Measurements from ENCODE around the gene SCMH1. TPM values are rescaled to one million over a fixed set of nuclear protein-coding genes. Genes with fewer than 3 reads are reported as not detected.
"Not testable (repeated sequence)": the region's sequence is repeated elsewhere in the genome, so short reads cannot be mapped to it uniquely, and the experiment has no call there.

Gene SCMH1
- polyA plus RNA-seq, 1 of the 3 experiments (the other 2 are of a cell fraction): 38.5 TPM

DNA sequence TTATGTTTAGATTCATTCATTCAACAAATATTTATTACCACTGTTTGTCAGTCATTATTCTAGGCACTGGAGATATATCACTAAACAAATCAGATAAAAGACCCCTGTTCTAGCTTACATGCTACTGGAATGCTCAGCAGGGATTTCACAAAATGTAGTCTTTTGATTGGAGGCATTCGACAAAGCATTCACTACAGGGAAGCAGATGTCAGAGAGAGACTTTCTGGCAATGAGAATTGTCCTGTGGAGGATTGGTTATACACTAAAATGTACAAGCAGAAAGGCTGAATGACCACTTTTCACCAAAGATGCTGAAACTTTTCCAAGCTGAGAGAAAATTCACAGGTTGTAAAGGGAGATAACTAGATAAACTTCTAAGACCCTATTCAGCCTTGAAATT lies 57.7 kb downstream of the SCMH1 start:
- Histone ChIP-seq H3F3A (replicated peaks; ENCODE audit: insufficient read depth) (peaks cover 6% of the 10 kb centered on the region), H3K4me1 (ENCODE audit: control insufficient read depth in 1 of 2, insufficient read depth in 2 of 2, low read depth in 1 of 2, low read length in 1 of 2) (no peaks in the 10 kb centered on the region), H3K27ac (ENCODE audit: low read depth in 2 of 2, low read length in 1 of 2) (no peak overlapping the region), H3K79me2 (ENCODE audit: insufficient read depth) (peaks cover 5% of the 10 kb centered on the region; the same call in 1 of the 2 replicates), H3K9me2 (no peaks in the 10 kb centered on the region), H3K9me3 (no peaks in the 10 kb centered on the region), H3K27me3 (ENCODE audit: insufficient read depth) (no peaks in the 10 kb centered on the region), H4K20me1 (ENCODE audit: insufficient read depth) (no peaks in the 10 kb centered on the region), H3K4me2 (no peak overlapping the region), H3K36me3 (replicated peaks in 1 of 2; ENCODE audit: control insufficient read depth in 1 of 2, insufficient read depth in 2 of 2, low read length in 1 of 2) (peaks cover 0 to 10% of the 10 kb centered on the region in 2 experiments), H2AFZ (ENCODE audit: low read depth) (no peak overlapping the region), H3K4me3 (ENCODE audit: low read depth in 2 of 2, low read length in 1 of 2) (no peak overlapping the region), H3K9ac (no peak overlapping the region)
- ChIA-PET POLR2A (no interaction called here), CTCF (no interaction called here)
- TF ChIP-seq GATA2 (CRISPR knock-in tag; IDR thresholded peaks at IDR 0.05) (no peak), GABPA (IDR thresholded peaks at IDR 0.05; ENCODE audit: low read depth) (no peak), YY1 (IDR thresholded peaks at IDR 0.05; ENCODE audit: low read depth) (no peak), NFIC (IDR thresholded peaks at IDR 0.05; ENCODE audit: borderline replicate concordance) (no peak), FOXM1 (IDR thresholded peaks at IDR 0.05; ENCODE audit: low read depth) (no peak), TEAD4 (IDR thresholded peaks at IDR 0.05; ENCODE audit: borderline replicate concordance, insufficient read depth) (no peak), RAD21 (IDR thresholded peaks at IDR 0.05; ENCODE audit: low read length) (no peak), JUND (IDR thresholded peaks at IDR 0.05) (no peak), NRF1 (IDR thresholded peaks at IDR 0.05; ENCODE audit: low read depth, low read length) (no peak), SMC3 (IDR thresholded peaks at IDR 0.05; ENCODE audit: low read depth, low read length) (no peak), MXI1 (IDR thresholded peaks at IDR 0.05; ENCODE audit: low read depth, low read length) (no peak), ELF1 (IDR thresholded peaks at IDR 0.05) (no peak)
- TF ChIP-seq, protein P1, sequence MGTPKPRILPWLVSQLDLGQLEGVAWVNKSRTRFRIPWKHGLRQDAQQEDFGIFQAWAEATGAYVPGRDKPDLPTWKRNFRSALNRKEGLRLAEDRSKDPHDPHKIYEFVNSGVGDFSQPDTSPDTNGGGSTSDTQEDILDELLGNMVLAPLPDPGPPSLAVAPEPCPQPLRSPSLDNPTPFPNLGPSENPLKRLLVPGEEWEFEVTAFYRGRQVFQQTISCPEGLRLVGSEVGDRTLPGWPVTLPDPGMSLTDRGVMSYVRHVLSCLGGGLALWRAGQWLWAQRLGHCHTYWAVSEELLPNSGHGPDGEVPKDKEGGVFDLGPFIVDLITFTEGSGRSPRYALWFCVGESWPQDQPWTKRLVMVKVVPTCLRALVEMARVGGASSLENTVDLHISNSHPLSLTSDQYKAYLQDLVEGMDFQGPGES (IDR thresholded peaks at IDR 0.05; ENCODE audit: low read depth, low read length): no peak
- TF ChIP-seq, protein P2, sequence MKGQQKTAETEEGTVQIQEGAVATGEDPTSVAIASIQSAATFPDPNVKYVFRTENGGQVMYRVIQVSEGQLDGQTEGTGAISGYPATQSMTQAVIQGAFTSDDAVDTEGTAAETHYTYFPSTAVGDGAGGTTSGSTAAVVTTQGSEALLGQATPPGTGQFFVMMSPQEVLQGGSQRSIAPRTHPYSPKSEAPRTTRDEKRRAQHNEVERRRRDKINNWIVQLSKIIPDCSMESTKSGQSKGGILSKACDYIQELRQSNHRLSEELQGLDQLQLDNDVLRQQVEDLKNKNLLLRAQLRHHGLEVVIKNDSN (IDR thresholded peaks at IDR 0.05; ENCODE audit: borderline replicate concordance, low read depth): no peak
- TF ChIP-seq, protein P3, sequence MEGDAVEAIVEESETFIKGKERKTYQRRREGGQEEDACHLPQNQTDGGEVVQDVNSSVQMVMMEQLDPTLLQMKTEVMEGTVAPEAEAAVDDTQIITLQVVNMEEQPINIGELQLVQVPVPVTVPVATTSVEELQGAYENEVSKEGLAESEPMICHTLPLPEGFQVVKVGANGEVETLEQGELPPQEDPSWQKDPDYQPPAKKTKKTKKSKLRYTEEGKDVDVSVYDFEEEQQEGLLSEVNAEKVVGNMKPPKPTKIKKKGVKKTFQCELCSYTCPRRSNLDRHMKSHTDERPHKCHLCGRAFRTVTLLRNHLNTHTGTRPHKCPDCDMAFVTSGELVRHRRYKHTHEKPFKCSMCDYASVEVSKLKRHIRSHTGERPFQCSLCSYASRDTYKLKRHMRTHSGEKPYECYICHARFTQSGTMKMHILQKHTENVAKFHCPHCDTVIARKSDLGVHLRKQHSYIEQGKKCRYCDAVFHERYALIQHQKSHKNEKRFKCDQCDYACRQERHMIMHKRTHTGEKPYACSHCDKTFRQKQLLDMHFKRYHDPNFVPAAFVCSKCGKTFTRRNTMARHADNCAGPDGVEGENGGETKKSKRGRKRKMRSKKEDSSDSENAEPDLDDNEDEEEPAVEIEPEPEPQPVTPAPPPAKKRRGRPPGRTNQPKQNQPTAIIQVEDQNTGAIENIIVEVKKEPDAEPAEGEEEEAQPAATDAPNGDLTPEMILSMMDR (IDR thresholded peaks at IDR 0.05): no peak
- TF ChIP-seq, protein P4, sequence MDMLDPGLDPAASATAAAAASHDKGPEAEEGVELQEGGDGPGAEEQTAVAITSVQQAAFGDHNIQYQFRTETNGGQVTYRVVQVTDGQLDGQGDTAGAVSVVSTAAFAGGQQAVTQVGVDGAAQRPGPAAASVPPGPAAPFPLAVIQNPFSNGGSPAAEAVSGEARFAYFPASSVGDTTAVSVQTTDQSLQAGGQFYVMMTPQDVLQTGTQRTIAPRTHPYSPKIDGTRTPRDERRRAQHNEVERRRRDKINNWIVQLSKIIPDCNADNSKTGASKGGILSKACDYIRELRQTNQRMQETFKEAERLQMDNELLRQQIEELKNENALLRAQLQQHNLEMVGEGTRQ (IDR thresholded peaks at IDR 0.05; ENCODE audit: borderline replicate concordance, low read depth, low read length): no peak
- WGBS (ENCODE audit: low lambda C conversion rate): 94% methylated on average over 1 of the region's 1 CpG
- no peak for DNase-seq

DNA sequence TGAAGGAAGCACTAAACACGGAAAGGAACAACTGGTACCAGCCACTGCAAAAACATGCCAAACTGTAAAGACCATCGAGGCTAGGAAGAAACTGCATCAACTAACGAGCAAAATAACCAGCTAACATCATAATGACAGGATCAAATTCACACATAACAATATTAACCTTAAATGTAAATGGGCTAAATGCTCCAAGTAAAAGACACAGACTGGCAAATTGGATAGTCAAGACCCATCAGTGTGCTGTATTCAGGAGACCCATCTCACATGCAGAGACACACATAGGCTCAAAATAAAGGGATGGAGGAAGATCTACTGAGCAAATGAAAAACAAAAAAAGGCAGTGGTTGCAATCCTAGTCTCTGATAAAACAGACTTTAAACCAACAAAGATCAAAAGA lies 63.9 kb downstream of the SCMH1 start:
- H3K4me1 ChIP-seq (ENCODE audit: control insufficient read depth in 1 of 2, insufficient read depth in 2 of 2, low read depth in 1 of 2, low read length in 1 of 2); H3K9me3 ChIP-seq; CTCF ChIA-PET; H2AFZ ChIP-seq (ENCODE audit: low read depth); H3K4me3 ChIP-seq (ENCODE audit: low read depth in 2 of 2, low read length in 1 of 2); POLR2A ChIA-PET; H4K20me1 ChIP-seq (ENCODE audit: insufficient read depth); H3K9me2 ChIP-seq; DNase-seq; H3K27me3 ChIP-seq (ENCODE audit: insufficient read depth); H3K27ac ChIP-seq (ENCODE audit: low read depth in 2 of 2, low read length in 1 of 2); H3K36me3 ChIP-seq (replicated peaks in 1 of 2; ENCODE audit: control insufficient read depth in 1 of 2, insufficient read depth in 2 of 2, low read length in 1 of 2); H3K9ac ChIP-seq; H3F3A ChIP-seq (replicated peaks; ENCODE audit: insufficient read depth); H3K4me2 ChIP-seq: not testable (repeated sequence)
- no CpG with 5 or more reads among the region's 3 CpGs for WGBS (ENCODE audit: low lambda C conversion rate)
- peaks cover 12% of the 10 kb centered on the region for H3K79me2 ChIP-seq (ENCODE audit: insufficient read depth)

All from SK-N-SH (cell line).